Stimulated activated CD8-positive, alpha-beta memory T cell treated with anti-CD3 and anti-CD28 coated beads, Interleukin-7, amount 100 ng/mL, for 48 hours (primary cell): ENCODE results near the gene KIF23.

Source experiments
- DNase-seq, 2 donors: peaks; one replicate each; pipeline ENCODE4 v3.0.0-alpha.2; 2020; ENCODE audit warnings: low read depth in 1 of 2; ENCODE audit errors: extremely low read depth in 1 of 2

Gene KIF23

DNA sequence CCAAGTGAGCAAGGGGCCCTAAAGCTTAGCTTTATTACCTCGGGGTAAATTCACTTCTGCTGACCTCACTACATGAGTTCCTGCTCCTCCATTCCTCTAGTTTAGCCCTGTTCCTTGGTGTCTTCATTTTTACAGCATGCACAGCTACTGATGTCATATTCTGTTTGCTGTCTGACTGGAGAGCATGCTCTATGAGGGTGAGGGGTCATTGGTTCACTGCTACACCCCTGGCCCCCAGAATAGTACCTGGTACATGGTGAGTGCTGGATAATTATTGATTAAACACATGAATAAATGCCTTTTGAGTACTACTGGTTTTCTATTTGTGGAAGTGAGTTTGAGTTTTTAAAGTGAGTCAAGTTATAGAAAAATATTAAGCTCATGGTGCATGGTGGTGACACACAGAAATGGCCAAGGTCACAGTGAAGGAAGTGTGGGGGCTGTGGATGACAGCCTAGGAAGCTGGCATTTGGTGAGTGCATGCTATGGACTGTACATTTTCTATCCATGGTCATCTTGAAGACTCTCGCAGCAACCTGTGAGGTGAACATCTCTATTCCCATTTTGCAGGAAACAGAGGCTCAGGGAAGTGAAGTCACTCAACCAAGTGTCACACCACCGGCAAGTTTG, 72.4 kb downstream of the KIF23 start:
- DNase-seq = no peak

DNA sequence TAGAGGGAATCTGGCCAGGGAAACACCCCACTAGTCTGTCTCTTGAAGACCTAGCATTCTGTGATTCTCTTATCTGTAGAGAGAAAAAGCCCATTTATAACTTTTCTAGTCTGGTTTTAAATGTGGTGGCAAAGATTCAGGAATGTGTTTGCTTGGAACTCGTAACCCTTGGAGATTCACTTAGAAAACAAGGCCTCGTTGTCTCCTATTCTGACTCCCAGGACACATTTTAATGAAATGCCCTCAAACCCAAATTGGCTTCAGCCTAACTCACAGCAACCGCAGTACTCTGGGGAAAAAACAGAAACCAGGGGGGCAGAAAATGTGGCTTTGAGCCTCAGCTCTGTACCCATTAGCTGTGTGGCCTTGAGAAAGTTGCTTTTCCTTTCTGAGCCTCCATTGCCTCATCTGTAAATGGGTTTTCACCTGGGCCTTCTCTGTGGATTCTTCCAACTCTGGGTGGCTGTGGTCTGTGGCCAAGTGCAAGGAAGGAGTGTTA, 75.0 kb downstream of the KIF23 start:
- no peak for DNase-seq

GRCh38 chr15:69490356-69491037, 76.3 kb downstream of the KIF23 start:
- DNase-seq = no peak

DNA sequence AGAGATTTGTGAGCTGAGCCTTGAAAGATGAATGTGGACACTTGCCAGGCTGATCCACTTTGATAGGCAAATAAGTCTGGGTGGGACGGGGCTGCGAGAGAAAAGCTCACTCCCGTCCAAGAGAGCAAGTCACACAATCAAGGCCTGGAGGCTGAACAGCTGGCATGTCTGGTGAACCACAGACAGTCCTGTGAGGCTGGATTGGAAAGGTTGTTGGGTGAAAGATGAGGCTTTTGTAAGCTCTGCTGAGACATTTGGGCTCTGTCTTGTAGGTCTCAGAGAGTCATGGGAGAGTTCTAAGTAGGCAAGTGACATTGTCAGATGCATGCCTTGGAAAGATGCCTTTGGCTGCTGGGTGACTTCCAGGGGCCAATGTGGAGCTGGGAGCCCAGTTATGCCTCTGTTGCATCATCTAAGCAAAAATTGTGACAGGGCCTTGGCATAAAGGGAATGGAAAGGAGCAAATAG, 76.9 kb downstream of the KIF23 start:
- DNase-seq = no peak

DNA sequence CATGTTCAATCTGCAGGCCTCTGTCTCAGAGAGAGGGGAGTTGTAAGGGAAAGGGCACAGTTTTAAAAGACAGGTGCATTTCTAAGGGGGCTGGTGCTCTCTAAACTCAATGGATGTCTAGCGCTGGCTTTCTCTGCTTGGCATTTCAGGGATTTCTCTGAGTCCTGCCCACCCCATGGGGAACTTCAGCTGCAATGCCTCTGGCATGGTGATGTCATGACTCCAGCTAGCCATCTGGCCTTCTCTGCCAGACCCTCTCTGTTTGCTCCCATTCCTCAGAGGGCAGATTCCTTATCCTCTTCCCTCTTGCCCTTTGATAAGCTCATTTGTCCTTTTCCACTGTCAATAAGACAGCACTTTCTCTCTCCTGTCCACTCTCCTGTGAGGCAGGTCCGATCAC, 79.3 kb downstream of the KIF23 start:
- DNase-seq = no peak

DNA sequence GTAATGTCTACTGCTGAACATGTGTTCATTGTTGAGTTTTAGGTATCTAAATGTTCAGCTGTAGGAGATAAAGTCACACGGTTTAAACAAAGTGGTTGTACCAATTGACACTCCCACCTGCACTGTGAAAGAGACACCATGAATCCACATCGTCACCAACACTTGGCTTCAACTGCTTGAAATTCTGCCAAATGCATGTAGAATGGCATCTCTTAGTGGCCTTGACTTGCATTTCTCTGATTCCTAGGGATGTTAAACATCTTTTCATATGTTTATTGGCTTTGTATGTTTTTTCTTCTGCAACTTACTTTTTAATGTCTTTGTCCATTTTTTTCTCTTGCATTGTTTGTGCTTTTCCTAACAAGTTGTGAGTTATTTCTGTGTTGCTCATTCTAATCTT, 81.9 kb downstream of the KIF23 start:
- no peak for DNase-seq

DNA sequence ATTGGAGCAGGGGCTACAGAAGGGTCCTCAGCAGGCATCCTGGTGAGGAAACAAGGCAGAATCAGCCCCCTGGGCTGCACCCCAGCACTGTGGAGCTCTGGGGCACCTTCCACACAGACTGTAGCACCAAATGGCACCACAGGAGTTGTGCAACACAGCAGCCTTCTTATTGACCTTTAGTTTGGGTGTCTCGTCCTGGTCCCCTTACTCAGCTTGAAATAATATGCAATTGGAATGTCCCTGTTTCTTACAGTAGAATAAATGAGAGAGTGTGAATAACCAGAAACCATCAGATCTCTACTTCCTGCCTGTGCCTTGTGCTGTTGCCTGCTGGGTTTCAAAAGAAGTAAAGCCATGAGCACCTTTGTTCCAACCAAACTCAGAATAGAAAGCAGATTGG, 82.9 kb downstream of the KIF23 start:
- DNase-seq = no peak

DNA sequence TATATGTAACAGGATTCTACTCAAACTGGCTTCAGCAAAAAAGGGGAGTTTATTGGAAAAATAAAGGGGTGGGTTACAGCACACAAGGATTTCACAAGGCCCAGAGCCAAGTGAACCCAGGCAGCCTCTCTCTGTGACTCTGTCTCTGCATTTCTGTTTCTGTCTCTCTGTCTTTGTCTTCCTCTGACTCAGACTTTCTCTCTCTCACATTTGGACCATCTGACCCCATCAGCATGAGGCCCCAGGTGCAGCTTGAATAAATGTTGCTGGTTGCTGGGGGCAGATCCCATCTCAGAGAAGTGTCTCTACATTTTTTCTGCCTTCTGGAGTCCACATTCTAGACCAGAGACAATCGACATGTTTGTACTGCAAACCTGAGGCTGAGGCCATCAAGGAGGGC, 83.5 kb downstream of the KIF23 start:
- DNase-seq = no peak
